ENCODE measurements around the gene CDC42BPB.

The CDC42BPB gene

GRCh38 chr14:102923201-102923924, 134.0 kb downstream of the CDC42BPB start:
- H3K9me3 ChIP-seq (ENCODE audit: insufficient read depth, low read length, severe bottlenecking) = peaks cover 7% of the 10 kb centered on the region
- DNase-seq = no peak
- no peak overlapping the region for H3K9ac ChIP-seq (ENCODE audit: low read depth, low read length)
- H2AFZ ChIP-seq (ENCODE audit: low read depth, low read length) = no peak overlapping the region
- H3K79me2 ChIP-seq (ENCODE audit: insufficient read depth, low read length) = no peaks in the 10 kb centered on the region
- no peak overlapping the region for H3K4me3 ChIP-seq (ENCODE audit: low read depth in 1 of 2, low read length in 2 of 2)
- H3K27ac ChIP-seq (ENCODE audit: low read length) = no peak overlapping the region
- no peaks in the 10 kb centered on the region for H3K27me3 ChIP-seq (ENCODE audit: insufficient read depth, low read length, poor library complexity)
- ATAC-seq (ENCODE audit: insufficient read depth, low read depth) = no peak
- no peaks in the 10 kb centered on the region for H4K20me1 ChIP-seq (ENCODE audit: insufficient read depth, low read length)
- H3K4me1 ChIP-seq (ENCODE audit: insufficient read depth, low read length) = peaks cover 4% of the 10 kb centered on the region; the same call in 1 of the 2 replicates
- no peak overlapping the region for H3K4me2 ChIP-seq (ENCODE audit: insufficient read depth, low read length)
- no peak for TF ChIP-seq CTCF (IDR thresholded peaks at IDR 0.05; ENCODE audit: borderline replicate concordance, extremely low read depth, low read length, poor library complexity, severe bottlenecking)
- TF ChIP-seq EZH2 (IDR thresholded peaks at IDR 0.05; ENCODE audit: borderline replicate concordance, low read depth, low read length, severe bottlenecking) = no peak
- H3K36me3 ChIP-seq (ENCODE audit: insufficient read depth, low read length) = no peaks in the 10 kb centered on the region

- H3K27ac ChIP-seq (ENCODE audit: low read length) = no peak within 1 kb of the TSS
- no peaks in the 10 kb centered on the region for H4K20me1 ChIP-seq (ENCODE audit: insufficient read depth, low read length)
- no peak for TF ChIP-seq EZH2 (IDR thresholded peaks at IDR 0.05; ENCODE audit: borderline replicate concordance, low read depth, low read length, severe bottlenecking)
- TF ChIP-seq CTCF (IDR thresholded peaks at IDR 0.05; ENCODE audit: borderline replicate concordance, extremely low read depth, low read length, poor library complexity, severe bottlenecking) = no peak
- H3K4me2 ChIP-seq (ENCODE audit: insufficient read depth, low read length) = no peak within 1 kb of the TSS
- DNase-seq (no peak), ATAC-seq (ENCODE audit: insufficient read depth, low read depth) (no peak)
- no peaks in the 10 kb centered on the region for H3K27me3 ChIP-seq (ENCODE audit: insufficient read depth, low read length, poor library complexity)
- H3K4me1 ChIP-seq (ENCODE audit: insufficient read depth, low read length) = no peaks in the 10 kb centered on the region
- H3K79me2 ChIP-seq (ENCODE audit: insufficient read depth, low read length) = no peaks in the 10 kb centered on the region
- no peak within 1 kb of the TSS for H3K4me3 ChIP-seq (ENCODE audit: low read depth in 1 of 2, low read length in 2 of 2)
- H3K36me3 ChIP-seq (ENCODE audit: insufficient read depth, low read length) = no peaks in the 10 kb centered on the region
- no peak within 1 kb of the TSS for H3K9ac ChIP-seq (ENCODE audit: low read depth, low read length)
- H2AFZ ChIP-seq (ENCODE audit: low read depth, low read length) = no peak within 1 kb of the TSS
- H3K9me3 ChIP-seq (ENCODE audit: insufficient read depth, low read length, severe bottlenecking) = peaks cover 7% of the 10 kb centered on the region
Observed at GRCh38 chr14:102922490-102923200, 134.7 kb downstream of the CDC42BPB start, which contains the start of gene AMN. AMN (plus strand) TSS chr14:102922663; CDS start chr14:102922689, 26 bp downstream.

- DNase-seq = no peak
- no peaks in the 10 kb centered on the region for H4K20me1 ChIP-seq (ENCODE audit: insufficient read depth, low read length)
- H3K79me2 ChIP-seq (ENCODE audit: insufficient read depth, low read length) = no peaks in the 10 kb centered on the region
- H3K9ac ChIP-seq (ENCODE audit: low read depth, low read length) = no peak overlapping the region
- H3K4me2 ChIP-seq (ENCODE audit: insufficient read depth, low read length) = no peak overlapping the region
- no peaks in the 10 kb centered on the region for H3K27me3 ChIP-seq (ENCODE audit: insufficient read depth, low read length, poor library complexity)
- TF ChIP-seq CTCF (IDR thresholded peaks at IDR 0.05; ENCODE audit: borderline replicate concordance, extremely low read depth, low read length, poor library complexity, severe bottlenecking) = no peak
- no peak for ATAC-seq (ENCODE audit: insufficient read depth, low read depth)
- H3K36me3 ChIP-seq (ENCODE audit: insufficient read depth, low read length) = no peaks in the 10 kb centered on the region
- H2AFZ ChIP-seq (ENCODE audit: low read depth, low read length) = no peak overlapping the region
- no peaks in the 10 kb centered on the region for H3K4me1 ChIP-seq (ENCODE audit: insufficient read depth, low read length)
- no peak overlapping the region for H3K4me3 ChIP-seq (ENCODE audit: low read depth in 1 of 2, low read length in 2 of 2)
- H3K27ac ChIP-seq (ENCODE audit: low read length) = no peak overlapping the region
- H3K9me3 ChIP-seq (ENCODE audit: insufficient read depth, low read length, severe bottlenecking) = peaks cover 7% of the 10 kb centered on the region
Observed at GRCh38 chr14:102920998-102921304, 136.4 kb downstream of the CDC42BPB start.

Measured in DND-41 (cell line).